ENCODE data around the gene NUP85.

Gene NUP85

DNA sequence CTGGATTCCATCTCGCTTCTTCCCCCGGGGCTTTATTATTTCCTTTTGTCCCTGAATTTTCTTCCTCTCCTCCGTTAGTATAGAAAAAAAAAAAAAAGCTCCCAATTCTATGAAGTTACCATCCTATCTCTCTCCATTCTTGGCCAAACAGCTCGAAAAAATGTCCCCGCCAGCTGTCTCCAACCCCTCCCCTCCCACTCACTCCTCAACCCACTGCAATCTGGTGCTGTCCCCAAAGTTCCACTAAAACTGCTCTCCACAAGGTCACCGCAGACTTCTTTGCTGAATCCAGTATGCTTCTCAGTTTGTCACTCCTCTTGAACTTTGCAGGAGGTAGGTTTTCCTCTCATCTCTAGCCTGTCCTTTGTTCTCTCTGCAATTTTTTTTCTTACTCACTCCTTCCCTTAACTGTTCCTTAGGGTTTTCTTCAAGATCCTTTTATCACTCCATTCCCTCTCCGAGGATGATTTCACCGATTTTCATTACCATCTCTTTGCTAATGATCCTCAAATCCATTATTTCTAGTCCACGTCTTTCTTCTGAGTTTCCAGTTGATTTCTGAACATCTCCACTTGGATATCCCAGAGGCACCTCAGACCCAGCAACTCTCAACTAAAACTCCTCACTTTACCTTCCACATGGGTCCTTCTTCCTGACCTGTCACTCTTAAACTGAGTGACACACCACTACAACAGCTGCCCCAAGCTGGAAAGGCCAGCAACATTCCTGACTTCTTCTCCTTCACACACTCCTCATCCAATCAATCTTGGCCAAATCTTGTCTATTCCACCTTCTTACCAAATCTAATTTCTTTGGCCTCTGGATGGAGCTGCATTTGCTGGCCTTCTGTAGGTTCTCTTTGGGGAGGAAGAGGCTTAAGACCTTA, 21.2 kb upstream of the NUP85 start:
- H3K18ac ChIP-seq (ENCODE audit: low read length), result no peak overlapping the region
- peaks cover 0 to 3% of the 10 kb centered on the region in 2 donors for H3K9me3 ChIP-seq (replicated peaks in 1 of 2; ENCODE audit: control insufficient read depth in 2 of 2, insufficient read depth in 1 of 2, low read depth in 1 of 2, low read length in 2 of 2)
- H3K9ac ChIP-seq (ENCODE audit: low read depth, low read length, poor library complexity), result no peak overlapping the region
- H3K4me1 ChIP-seq (ENCODE audit: control insufficient read depth in 2 of 2, insufficient read depth in 1 of 2, low read depth in 1 of 2, low read length in 2 of 2), result peaks cover 3 to 10% of the 10 kb centered on the region in 2 donors
- no peak overlapping the region for H3K14ac ChIP-seq (ENCODE audit: low read length)
- H3K79me1 ChIP-seq (ENCODE audit: low read depth, low read length), result peaks cover 2% of the 10 kb centered on the region
- H3K4ac ChIP-seq (ENCODE audit: low read length), result no peak overlapping the region
- peaks cover 4 to 21% of the 10 kb centered on the region in 2 donors for H3K36me3 ChIP-seq (replicated peaks in 1 of 2; ENCODE audit: control insufficient read depth in 2 of 2, insufficient read depth in 2 of 2, low read length in 2 of 2)
- no peak for DNase-seq (ENCODE audit: low spot score)
- H2BK5ac ChIP-seq (ENCODE audit: low read length), result no peak overlapping the region
- H2BK120ac ChIP-seq (ENCODE audit: low read depth, low read length), result no peak overlapping the region
- H2BK12ac ChIP-seq (ENCODE audit: low read length), result no peak overlapping the region
- no peak overlapping the region for H4K91ac ChIP-seq (ENCODE audit: low read depth, low read length, poor library complexity)
- no peak overlapping the region for H3K4me3 ChIP-seq (ENCODE audit: low read length in 2 of 2)
- no peak overlapping the region for H3K27ac ChIP-seq (replicated peaks; ENCODE audit: low read length)
- no peak overlapping the region for H3K4me2 ChIP-seq (ENCODE audit: insufficient read depth, low read length, poor library complexity, severe bottlenecking)
- H3K23ac ChIP-seq (ENCODE audit: low read depth, low read length, poor library complexity), result no peak overlapping the region
- H3K27me3 ChIP-seq (ENCODE audit: control insufficient read depth in 3 of 3, insufficient read depth in 3 of 3, low read depth in 1 of 3, low read length in 3 of 3), result no peaks in the 10 kb centered on the region
- no peak overlapping the region for H2AFZ ChIP-seq (ENCODE audit: low read length)
- no peak overlapping the region for H2AK5ac ChIP-seq (ENCODE audit: low read depth, low read length)
- WGBS, 2 donors (ENCODE audit: extremely low coverage in 2 of 2, insufficient read length in 2 of 2, insufficient replicate concordance in 1 of 2), result no CpG with 5 or more reads among the region's 9 CpGs
- H4K8ac ChIP-seq (ENCODE audit: low read depth, low read length), result no peak overlapping the region
- no peak overlapping the region for H2BK15ac ChIP-seq (ENCODE audit: low read length)

DNA sequence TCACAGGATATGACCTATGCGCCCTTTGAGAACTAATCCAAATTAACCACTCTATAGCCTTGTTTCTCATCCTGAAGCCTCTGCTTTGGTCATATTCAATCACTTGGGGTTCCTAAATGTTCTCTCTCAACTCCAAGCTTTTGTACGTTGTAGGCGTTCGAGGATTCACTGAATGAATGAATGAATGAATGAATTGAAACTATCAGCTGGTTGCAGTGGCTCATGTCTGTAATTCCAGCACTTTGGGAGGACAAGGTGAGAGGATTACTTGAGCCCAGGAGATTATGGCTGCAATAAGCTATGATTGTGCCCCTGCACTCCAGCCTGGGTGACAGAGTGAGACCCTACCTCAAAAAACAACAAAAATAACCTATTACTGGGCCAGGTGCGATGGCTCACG, 16.9 kb upstream of the NUP85 start:
- Histone ChIP-seq H3K79me1 (ENCODE audit: low read depth, low read length) (no peaks in the 10 kb centered on the region), H2BK12ac (ENCODE audit: low read length) (no peak overlapping the region), H3K9me3 (replicated peaks in 1 of 2; ENCODE audit: control insufficient read depth in 2 of 2, insufficient read depth in 1 of 2, low read depth in 1 of 2, low read length in 2 of 2) (peaks cover 0 to 2% of the 10 kb centered on the region in 2 donors), H3K9ac (ENCODE audit: low read depth, low read length, poor library complexity) (no peak overlapping the region), H3K4me2 (ENCODE audit: insufficient read depth, low read length, poor library complexity, severe bottlenecking) (no peak overlapping the region), H3K23ac (ENCODE audit: low read depth, low read length, poor library complexity) (no peak overlapping the region), H3K4ac (ENCODE audit: low read length) (no peak overlapping the region), H3K4me1 (ENCODE audit: control insufficient read depth in 2 of 2, insufficient read depth in 1 of 2, low read depth in 1 of 2, low read length in 2 of 2) (no peaks in the 10 kb centered on the region), H4K91ac (ENCODE audit: low read depth, low read length, poor library complexity) (no peak overlapping the region), H3K4me3 (ENCODE audit: low read length in 2 of 2) (no peak overlapping the region), H2AK5ac (ENCODE audit: low read depth, low read length) (no peak overlapping the region), H2BK5ac (ENCODE audit: low read length) (no peak overlapping the region), H3K18ac (ENCODE audit: low read length) (no peak overlapping the region), H3K36me3 (replicated peaks in 1 of 2; ENCODE audit: control insufficient read depth in 2 of 2, insufficient read depth in 2 of 2, low read length in 2 of 2) (no peaks in the 10 kb centered on the region), H2BK15ac (ENCODE audit: low read length) (no peak overlapping the region), H3K27me3 (ENCODE audit: control insufficient read depth in 3 of 3, insufficient read depth in 3 of 3, low read depth in 1 of 3, low read length in 3 of 3) (no peaks in the 10 kb centered on the region), H2AFZ (ENCODE audit: low read length) (no peak overlapping the region), H3K27ac (replicated peaks; ENCODE audit: low read length) (no peak overlapping the region), H2BK120ac (ENCODE audit: low read depth, low read length) (no peak overlapping the region), H4K8ac (ENCODE audit: low read depth, low read length) (no peak overlapping the region), H3K14ac (ENCODE audit: low read length) (no peak overlapping the region)
- DNase-seq (ENCODE audit: low spot score), result no peak
- no CpG with 5 or more reads among the region's 6 CpGs for WGBS, 2 donors (ENCODE audit: extremely low coverage in 2 of 2, insufficient read length in 2 of 2, insufficient replicate concordance in 1 of 2)

DNA sequence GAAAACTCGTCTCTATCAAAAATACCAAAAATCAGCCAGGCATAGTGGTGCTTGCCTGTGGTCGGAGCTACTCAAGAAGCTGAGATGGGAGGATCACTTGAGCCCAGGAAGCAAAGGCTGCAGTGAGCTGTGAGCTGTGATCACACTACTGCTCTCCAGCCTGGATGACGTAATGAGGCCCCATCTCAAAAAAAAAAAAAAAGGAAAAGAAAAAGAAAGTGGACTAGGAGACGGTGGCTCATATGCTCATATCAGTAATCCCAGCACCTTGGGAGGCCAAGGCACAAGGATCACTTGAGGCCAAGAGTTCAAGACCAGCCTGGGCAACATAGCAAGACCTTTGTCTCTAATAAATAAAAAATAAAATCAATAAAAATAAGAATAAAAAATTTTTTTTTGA, 13.9 kb upstream of the NUP85 start:
- H2BK12ac ChIP-seq (ENCODE audit: low read length), result no peak overlapping the region
- WGBS, 2 donors (ENCODE audit: extremely low coverage in 2 of 2, insufficient read length in 2 of 2, insufficient replicate concordance in 1 of 2), result no CpG with 5 or more reads among the region's 4 CpGs
- no peak overlapping the region for H3K4me3 ChIP-seq (ENCODE audit: low read length in 2 of 2)
- no peaks in the 10 kb centered on the region for H3K79me1 ChIP-seq (ENCODE audit: low read depth, low read length)
- no peaks in the 10 kb centered on the region for H3K9me3 ChIP-seq (replicated peaks in 1 of 2; ENCODE audit: control insufficient read depth in 2 of 2, insufficient read depth in 1 of 2, low read depth in 1 of 2, low read length in 2 of 2)
- H2BK15ac ChIP-seq (ENCODE audit: low read length), result no peak overlapping the region
- H3K18ac ChIP-seq (ENCODE audit: low read length), result no peak overlapping the region
- H2BK5ac ChIP-seq (ENCODE audit: low read length), result no peak overlapping the region
- H3K14ac ChIP-seq (ENCODE audit: low read length), result no peak overlapping the region
- no peak overlapping the region for H3K23ac ChIP-seq (ENCODE audit: low read depth, low read length, poor library complexity)
- no peaks in the 10 kb centered on the region for H3K36me3 ChIP-seq (replicated peaks in 1 of 2; ENCODE audit: control insufficient read depth in 2 of 2, insufficient read depth in 2 of 2, low read length in 2 of 2)
- no peak overlapping the region for H2BK120ac ChIP-seq (ENCODE audit: low read depth, low read length)
- no peak overlapping the region for H2AFZ ChIP-seq (ENCODE audit: low read length)
- no peaks in the 10 kb centered on the region for H3K4me1 ChIP-seq (ENCODE audit: control insufficient read depth in 2 of 2, insufficient read depth in 1 of 2, low read depth in 1 of 2, low read length in 2 of 2)
- no peak overlapping the region for H3K4ac ChIP-seq (ENCODE audit: low read length)
- DNase-seq (ENCODE audit: low spot score), result no peak
- no peak overlapping the region for H3K27ac ChIP-seq (replicated peaks; ENCODE audit: low read length)
- no peak overlapping the region for H3K4me2 ChIP-seq (ENCODE audit: insufficient read depth, low read length, poor library complexity, severe bottlenecking)
- no peaks in the 10 kb centered on the region for H3K27me3 ChIP-seq (ENCODE audit: control insufficient read depth in 3 of 3, insufficient read depth in 3 of 3, low read depth in 1 of 3, low read length in 3 of 3)
- no peak overlapping the region for H4K8ac ChIP-seq (ENCODE audit: low read depth, low read length)
- no peak overlapping the region for H2AK5ac ChIP-seq (ENCODE audit: low read depth, low read length)
- no peak overlapping the region for H4K91ac ChIP-seq (ENCODE audit: low read depth, low read length, poor library complexity)
- H3K9ac ChIP-seq (ENCODE audit: low read depth, low read length, poor library complexity), result no peak overlapping the region

- Histone ChIP-seq H3K9ac (ENCODE audit: low read depth, low read length, poor library complexity) (no peak overlapping the region), H2BK15ac (ENCODE audit: low read length) (no peak overlapping the region), H3K27me3 (ENCODE audit: control insufficient read depth in 3 of 3, insufficient read depth in 3 of 3, low read depth in 1 of 3, low read length in 3 of 3) (no peaks in the 10 kb centered on the region), H2AK5ac (ENCODE audit: low read depth, low read length) (no peak overlapping the region), H3K4me3 (ENCODE audit: low read length in 2 of 2) (no peak overlapping the region), H3K14ac (ENCODE audit: low read length) (no peak overlapping the region), H3K79me1 (ENCODE audit: low read depth, low read length) (no peaks in the 10 kb centered on the region), H4K91ac (ENCODE audit: low read depth, low read length, poor library complexity) (no peak overlapping the region), H3K9me3 (replicated peaks in 1 of 2; ENCODE audit: control insufficient read depth in 2 of 2, insufficient read depth in 1 of 2, low read depth in 1 of 2, low read length in 2 of 2) (no peaks in the 10 kb centered on the region), H3K4me1 (ENCODE audit: control insufficient read depth in 2 of 2, insufficient read depth in 1 of 2, low read depth in 1 of 2, low read length in 2 of 2) (no peaks in the 10 kb centered on the region), H4K8ac (ENCODE audit: low read depth, low read length) (no peak overlapping the region), H3K36me3 (replicated peaks in 1 of 2; ENCODE audit: control insufficient read depth in 2 of 2, insufficient read depth in 2 of 2, low read length in 2 of 2) (no peaks in the 10 kb centered on the region), H2BK120ac (ENCODE audit: low read depth, low read length) (no peak overlapping the region), H3K27ac (replicated peaks; ENCODE audit: low read length) (no peak overlapping the region), H3K4ac (ENCODE audit: low read length) (no peak overlapping the region), H3K18ac (ENCODE audit: low read length) (no peak overlapping the region), H3K23ac (ENCODE audit: low read depth, low read length, poor library complexity) (no peak overlapping the region), H3K4me2 (ENCODE audit: insufficient read depth, low read length, poor library complexity, severe bottlenecking) (no peak overlapping the region), H2AFZ (ENCODE audit: low read length) (no peak overlapping the region), H2BK5ac (ENCODE audit: low read length) (no peak overlapping the region), H2BK12ac (ENCODE audit: low read length) (no peak overlapping the region)
- no peak for DNase-seq (ENCODE audit: low spot score)
- WGBS, 2 donors (ENCODE audit: extremely low coverage in 2 of 2, insufficient read length in 2 of 2, insufficient replicate concordance in 1 of 2), result no CpG with 5 or more reads among the region's 5 CpGs
Measured at GRCh38 chr17:75194879-75195278, 10.6 kb upstream of the NUP85 start.

All from neuronal stem cell (in vitro differentiated cells).